ENCODE results near the gene TIMP1.

DNA sequence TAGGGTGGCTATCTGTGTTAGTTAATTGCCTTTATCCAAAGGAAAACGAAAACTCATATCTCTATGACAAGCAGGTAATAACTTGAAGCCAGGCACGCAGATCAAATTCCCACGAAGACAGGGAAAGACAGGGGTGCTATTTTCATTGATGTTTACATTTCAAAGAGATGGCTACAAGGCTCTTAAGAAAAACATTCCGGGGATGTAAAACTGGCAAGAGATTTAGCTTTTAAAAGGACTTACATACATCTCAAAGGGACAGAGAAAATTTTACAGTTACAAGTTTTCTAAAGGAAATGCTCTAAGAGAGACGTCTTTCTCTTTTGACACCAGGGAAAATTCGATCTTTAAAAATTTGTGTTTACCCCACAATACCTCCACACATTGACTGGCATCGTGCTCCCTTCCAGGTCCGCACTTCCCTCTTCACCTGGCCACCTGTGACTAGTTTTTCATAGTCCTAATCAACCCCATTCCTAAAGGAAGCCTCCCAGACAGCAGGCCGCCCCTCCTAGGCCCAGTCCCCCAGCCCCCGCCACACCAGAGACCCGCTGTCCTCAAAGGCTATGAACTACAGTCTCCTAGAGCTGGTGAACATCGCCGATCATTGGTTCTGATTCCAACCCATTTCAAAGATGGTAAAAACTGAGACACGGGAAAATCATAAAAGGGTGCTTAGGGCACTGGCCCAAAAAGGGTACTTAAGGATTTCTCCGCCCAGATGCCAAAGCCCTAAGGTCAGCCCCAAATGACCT, 21.9 kb upstream of the TIMP1 start:
- TF ChIP-seq, protein P1, sequence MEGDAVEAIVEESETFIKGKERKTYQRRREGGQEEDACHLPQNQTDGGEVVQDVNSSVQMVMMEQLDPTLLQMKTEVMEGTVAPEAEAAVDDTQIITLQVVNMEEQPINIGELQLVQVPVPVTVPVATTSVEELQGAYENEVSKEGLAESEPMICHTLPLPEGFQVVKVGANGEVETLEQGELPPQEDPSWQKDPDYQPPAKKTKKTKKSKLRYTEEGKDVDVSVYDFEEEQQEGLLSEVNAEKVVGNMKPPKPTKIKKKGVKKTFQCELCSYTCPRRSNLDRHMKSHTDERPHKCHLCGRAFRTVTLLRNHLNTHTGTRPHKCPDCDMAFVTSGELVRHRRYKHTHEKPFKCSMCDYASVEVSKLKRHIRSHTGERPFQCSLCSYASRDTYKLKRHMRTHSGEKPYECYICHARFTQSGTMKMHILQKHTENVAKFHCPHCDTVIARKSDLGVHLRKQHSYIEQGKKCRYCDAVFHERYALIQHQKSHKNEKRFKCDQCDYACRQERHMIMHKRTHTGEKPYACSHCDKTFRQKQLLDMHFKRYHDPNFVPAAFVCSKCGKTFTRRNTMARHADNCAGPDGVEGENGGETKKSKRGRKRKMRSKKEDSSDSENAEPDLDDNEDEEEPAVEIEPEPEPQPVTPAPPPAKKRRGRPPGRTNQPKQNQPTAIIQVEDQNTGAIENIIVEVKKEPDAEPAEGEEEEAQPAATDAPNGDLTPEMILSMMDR (conservative IDR thresholded peaks at IDR 0.05; ENCODE audit: low read length): no peak
- TF ChIP-seq EZH2phosphoT487 (IDR thresholded peaks at IDR 0.05; ENCODE audit: borderline replicate concordance, low read depth, low read length): no peak
